ENCODE measurements around the gene APBB1. TPM values are rescaled to one million over a fixed set of nuclear protein-coding genes. Genes with fewer than 3 reads are reported as not detected.

Gene APBB1
- polyA plus RNA-seq, 1 experiment, result 62.5 TPM

DNA sequence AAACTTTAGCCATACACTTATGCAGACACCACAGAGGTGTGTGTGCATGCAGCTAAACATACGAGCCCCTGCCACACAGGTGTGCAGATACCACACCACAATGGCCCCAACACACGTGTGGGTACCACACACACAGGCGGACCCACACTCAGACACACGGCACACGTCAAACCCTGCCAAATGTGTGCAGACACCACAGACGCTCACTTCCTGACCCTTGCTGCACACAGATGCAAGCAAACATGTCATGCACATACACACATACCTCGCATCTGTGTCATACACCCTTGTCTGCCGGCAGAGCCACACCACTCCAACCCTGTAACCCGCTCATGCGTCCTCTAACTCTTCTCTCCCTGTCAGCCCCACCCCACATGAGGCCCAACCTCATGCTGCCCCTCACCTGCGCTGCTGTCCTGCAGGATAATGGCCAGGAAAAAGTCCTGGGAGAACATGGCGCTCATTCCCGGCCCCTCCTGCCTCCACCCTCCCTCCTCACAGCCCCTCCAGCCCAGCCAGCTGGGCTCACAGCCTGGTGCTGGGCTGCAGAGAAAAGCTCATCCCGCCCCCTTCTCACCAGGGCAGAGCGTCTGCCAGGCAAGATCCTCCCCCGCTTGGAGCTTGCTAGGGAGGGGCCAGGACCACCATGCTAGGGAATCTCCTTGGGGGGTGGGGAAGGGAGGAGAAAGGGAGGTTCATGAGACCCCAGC, 14.4 kb downstream of the APBB1 start:
- TF ChIP-seq, protein P1, sequence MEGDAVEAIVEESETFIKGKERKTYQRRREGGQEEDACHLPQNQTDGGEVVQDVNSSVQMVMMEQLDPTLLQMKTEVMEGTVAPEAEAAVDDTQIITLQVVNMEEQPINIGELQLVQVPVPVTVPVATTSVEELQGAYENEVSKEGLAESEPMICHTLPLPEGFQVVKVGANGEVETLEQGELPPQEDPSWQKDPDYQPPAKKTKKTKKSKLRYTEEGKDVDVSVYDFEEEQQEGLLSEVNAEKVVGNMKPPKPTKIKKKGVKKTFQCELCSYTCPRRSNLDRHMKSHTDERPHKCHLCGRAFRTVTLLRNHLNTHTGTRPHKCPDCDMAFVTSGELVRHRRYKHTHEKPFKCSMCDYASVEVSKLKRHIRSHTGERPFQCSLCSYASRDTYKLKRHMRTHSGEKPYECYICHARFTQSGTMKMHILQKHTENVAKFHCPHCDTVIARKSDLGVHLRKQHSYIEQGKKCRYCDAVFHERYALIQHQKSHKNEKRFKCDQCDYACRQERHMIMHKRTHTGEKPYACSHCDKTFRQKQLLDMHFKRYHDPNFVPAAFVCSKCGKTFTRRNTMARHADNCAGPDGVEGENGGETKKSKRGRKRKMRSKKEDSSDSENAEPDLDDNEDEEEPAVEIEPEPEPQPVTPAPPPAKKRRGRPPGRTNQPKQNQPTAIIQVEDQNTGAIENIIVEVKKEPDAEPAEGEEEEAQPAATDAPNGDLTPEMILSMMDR (IDR thresholded peaks at IDR 0.05; ENCODE audit: insufficient read depth, low read depth, low read length), result no peak
- H3K27me3 ChIP-seq (ENCODE audit: control insufficient read depth, insufficient read depth, low read length), result no peaks in the 10 kb centered on the region
- H3K4me3 ChIP-seq (ENCODE audit: low read depth, low read length), result no peak overlapping the region
- CTCF ChIA-PET, result interaction anchor here (1.0 to 2.1 kb wide), 2 partner anchors 14 to 39 kb away, joined by 4 to 6 read pairs; partner anchors contain the start of gene SMPD1
- DNase-seq (ENCODE audit: low read depth), result no peak
- H3K36me3 ChIP-seq (ENCODE audit: control insufficient read depth, insufficient read depth, low read length), result peaks cover 3% of the 10 kb centered on the region
- POLR2A ChIA-PET, result no interaction called here

DNA sequence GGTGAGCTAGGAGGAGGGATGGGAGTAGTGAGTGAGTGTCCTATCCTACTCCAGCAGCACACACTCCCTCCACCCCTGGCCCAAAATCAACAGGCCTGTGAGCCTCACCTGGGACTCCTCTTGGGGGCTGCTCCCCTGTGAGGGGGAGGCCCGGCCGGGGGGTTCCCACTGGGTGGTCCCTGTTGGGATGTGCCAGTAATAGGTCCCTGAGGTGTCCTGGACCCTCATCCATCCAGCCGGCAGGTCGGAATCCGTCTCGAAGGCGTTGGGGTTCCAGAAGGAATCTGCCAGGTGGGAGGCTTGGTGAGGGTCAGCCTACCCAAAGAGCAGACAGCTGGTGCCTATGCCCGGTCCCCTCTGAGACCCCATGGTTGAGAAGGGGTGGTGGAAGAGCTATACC, 15.4 kb downstream of the APBB1 start:
- ChIA-PET CTCF (interaction anchor here (0.8 to 2.1 kb wide), 4 partner anchors 13 to 40 kb away, joined by 3 to 7 read pairs (median 5); partner anchors contain the start of genes APBB1 and SMPD1), POLR2A (interaction anchor here (0.5 kb wide), 1 partner anchor 13 kb away, joined by 3 read pairs; no protein-coding TSS in a partner anchor)
- Histone ChIP-seq H3K4me3 (ENCODE audit: low read depth, low read length) (no peak overlapping the region), H3K36me3 (ENCODE audit: control insufficient read depth, insufficient read depth, low read length) (peaks cover 3% of the 10 kb centered on the region), H3K27me3 (ENCODE audit: control insufficient read depth, insufficient read depth, low read length) (no peaks in the 10 kb centered on the region)
- no peak for DNase-seq (ENCODE audit: low read depth)
- TF ChIP-seq, protein P1 (IDR thresholded peaks at IDR 0.05; ENCODE audit: insufficient read depth, low read depth, low read length), result no peak

DNA sequence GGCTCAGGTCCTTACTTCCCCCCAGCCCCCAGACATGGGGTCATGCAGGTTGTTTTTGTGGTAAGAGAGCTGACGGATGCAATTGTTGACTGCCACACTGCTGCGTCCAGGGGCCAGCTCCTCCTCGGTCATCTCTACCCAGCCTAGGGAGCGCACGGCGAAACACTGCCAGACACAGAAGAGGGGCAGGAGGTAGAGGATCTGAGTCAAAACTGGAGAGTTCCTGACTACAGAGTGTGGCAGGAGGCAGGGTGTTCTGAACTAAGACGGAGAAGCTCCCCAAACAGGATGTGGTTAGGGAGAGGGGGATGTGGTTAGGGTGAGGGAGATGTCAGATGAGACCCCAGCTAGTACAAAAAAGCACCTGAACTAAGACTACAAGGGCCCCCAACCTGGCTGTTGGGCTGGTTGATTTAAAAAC, 16.3 kb downstream of the APBB1 start:
- no peaks in the 10 kb centered on the region for H3K27me3 ChIP-seq (ENCODE audit: control insufficient read depth, insufficient read depth, low read length)
- no peak overlapping the region for H3K4me3 ChIP-seq (ENCODE audit: low read depth, low read length)
- no peak for DNase-seq (ENCODE audit: low read depth)
- CTCF ChIA-PET, result interaction anchor here (0.8 to 2.1 kb wide), 4 partner anchors 12 to 37 kb away, joined by 3 to 7 read pairs (median 6); partner anchors contain the start of genes APBB1 and SMPD1
- TF ChIP-seq, protein P1 (IDR thresholded peaks at IDR 0.05; ENCODE audit: insufficient read depth, low read depth, low read length), result no peak
- POLR2A ChIA-PET, result interaction anchor here (0.5 kb wide), 1 partner anchor 12 kb away, joined by 5 read pairs; the partner anchor contains the start of gene SMPD1
- peaks cover 3% of the 10 kb centered on the region; the same call in 1 of the 2 replicates for H3K36me3 ChIP-seq (ENCODE audit: control insufficient read depth, insufficient read depth, low read length)

GRCh38 chr11:6402061-6402470, 16.8 kb downstream of the APBB1 start:
- H3K36me3 ChIP-seq (ENCODE audit: control insufficient read depth, insufficient read depth, low read length), result peaks cover 3% of the 10 kb centered on the region; the same call in 1 of the 2 replicates
- TF ChIP-seq, protein P1 (IDR thresholded peaks at IDR 0.05; ENCODE audit: insufficient read depth, low read depth, low read length), result no peak
- ChIA-PET POLR2A (no interaction called here), CTCF (interaction anchor here (2.0 to 2.1 kb wide), 2 partner anchors 11 to 37 kb away, joined by 6 read pairs; partner anchors contain the start of gene SMPD1)
- no peak overlapping the region for H3K4me3 ChIP-seq (ENCODE audit: low read depth, low read length)
- H3K27me3 ChIP-seq (ENCODE audit: control insufficient read depth, insufficient read depth, low read length), result no peaks in the 10 kb centered on the region
- DNase-seq (ENCODE audit: low read depth), result no peak

- ChIA-PET CTCF (interaction anchor here (1.8 to 2.0 kb wide), 2 partner anchors 36 to 38 kb away, joined by 4 to 6 read pairs; no protein-coding TSS in a partner anchor), POLR2A (no interaction called here)
- no peak for DNase-seq (ENCODE audit: low read depth)
- H3K27me3 ChIP-seq (ENCODE audit: control insufficient read depth, insufficient read depth, low read length), result no peaks in the 10 kb centered on the region
- no peak overlapping the region for H3K4me3 ChIP-seq (ENCODE audit: low read depth, low read length)
- TF ChIP-seq, protein P1 (IDR thresholded peaks at IDR 0.05; ENCODE audit: insufficient read depth, low read depth, low read length), result no peak
- peaks cover 3% of the 10 kb centered on the region; the same call in 1 of the 2 replicates for H3K36me3 ChIP-seq (ENCODE audit: control insufficient read depth, insufficient read depth, low read length)
Measured at GRCh38 chr11:6401464-6401863, 17.4 kb downstream of the APBB1 start.

Data from BJ (cell line).